ENCODE results near the gene PPRC1.

The PPRC1 gene

DNA sequence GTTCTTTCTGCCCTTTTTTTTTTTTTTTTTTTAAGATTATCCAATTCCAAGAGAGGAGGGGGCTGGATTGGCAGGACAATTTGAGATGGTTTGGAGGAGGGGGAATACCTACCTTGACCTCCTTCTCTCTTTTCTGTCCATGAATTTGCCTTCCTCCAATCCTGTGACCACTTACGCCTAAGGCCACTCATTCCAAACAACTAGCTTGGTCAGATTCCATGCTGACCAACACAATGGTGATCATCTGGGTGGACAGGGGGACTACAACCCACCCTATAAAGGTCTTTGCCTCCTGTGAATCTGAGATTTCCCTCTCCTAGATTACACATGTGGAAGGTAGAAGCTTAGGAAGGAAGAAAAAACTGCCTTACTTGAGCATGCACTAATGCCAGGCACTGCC is 10.4 kb upstream of the PPRC1 start:
- Histone ChIP-seq H3K27ac (replicated peaks) (no peak overlapping the region), H3K4me3 (replicated peaks; ENCODE audit: insufficient read depth, low read length) (no peak overlapping the region), H3K27me3 (ENCODE audit: insufficient read depth, poor library complexity, severe bottlenecking) (no peaks in the 10 kb centered on the region)
- no peak for TF ChIP-seq SPI1 (IDR thresholded peaks at IDR 0.05; ENCODE audit: borderline replicate concordance, low read depth)
- no peak for TF ChIP-seq REST (IDR thresholded peaks at IDR 0.05; ENCODE audit: insufficient replicate concordance, low read depth)
- no peak for TF ChIP-seq GABPA (IDR thresholded peaks at IDR 0.05; ENCODE audit: low read depth)
- no peak for TF ChIP-seq POLR2AphosphoS5 (IDR thresholded peaks at IDR 0.05; ENCODE audit: low read depth)
- TF ChIP-seq, protein P1, sequence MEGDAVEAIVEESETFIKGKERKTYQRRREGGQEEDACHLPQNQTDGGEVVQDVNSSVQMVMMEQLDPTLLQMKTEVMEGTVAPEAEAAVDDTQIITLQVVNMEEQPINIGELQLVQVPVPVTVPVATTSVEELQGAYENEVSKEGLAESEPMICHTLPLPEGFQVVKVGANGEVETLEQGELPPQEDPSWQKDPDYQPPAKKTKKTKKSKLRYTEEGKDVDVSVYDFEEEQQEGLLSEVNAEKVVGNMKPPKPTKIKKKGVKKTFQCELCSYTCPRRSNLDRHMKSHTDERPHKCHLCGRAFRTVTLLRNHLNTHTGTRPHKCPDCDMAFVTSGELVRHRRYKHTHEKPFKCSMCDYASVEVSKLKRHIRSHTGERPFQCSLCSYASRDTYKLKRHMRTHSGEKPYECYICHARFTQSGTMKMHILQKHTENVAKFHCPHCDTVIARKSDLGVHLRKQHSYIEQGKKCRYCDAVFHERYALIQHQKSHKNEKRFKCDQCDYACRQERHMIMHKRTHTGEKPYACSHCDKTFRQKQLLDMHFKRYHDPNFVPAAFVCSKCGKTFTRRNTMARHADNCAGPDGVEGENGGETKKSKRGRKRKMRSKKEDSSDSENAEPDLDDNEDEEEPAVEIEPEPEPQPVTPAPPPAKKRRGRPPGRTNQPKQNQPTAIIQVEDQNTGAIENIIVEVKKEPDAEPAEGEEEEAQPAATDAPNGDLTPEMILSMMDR (IDR thresholded peaks at IDR 0.05; ENCODE audit: insufficient read depth, low read length) = no peak
- no peak for DNase-seq (ENCODE audit: low read depth in 1 of 2, low spot score in 1 of 2)

DNA sequence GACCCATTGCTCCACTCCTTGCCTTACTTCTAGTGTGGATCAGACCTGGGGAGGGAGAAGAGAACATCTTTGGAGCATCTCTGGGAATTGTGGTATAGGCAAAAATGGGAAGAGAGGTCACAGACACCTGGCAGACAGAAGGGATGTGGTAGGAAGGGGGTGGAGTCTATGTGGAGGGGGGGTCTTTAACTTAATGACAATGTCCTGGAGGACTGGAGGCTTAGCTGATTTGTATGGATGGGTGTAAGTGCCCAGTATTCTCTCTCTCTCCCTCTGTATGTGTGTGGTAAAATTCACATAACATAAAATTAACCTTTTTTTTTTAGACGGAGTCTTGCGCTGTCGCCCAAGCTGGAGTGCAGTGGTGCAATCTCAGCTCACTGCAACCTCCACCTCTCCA is 9.6 kb upstream of the PPRC1 start:
- no peak overlapping the region for H3K27ac ChIP-seq (replicated peaks)
- DNase-seq (ENCODE audit: low read depth in 1 of 2, low spot score in 1 of 2) = no peak
- no peak overlapping the region for H3K4me3 ChIP-seq (replicated peaks; ENCODE audit: insufficient read depth, low read length)
- TF ChIP-seq POLR2AphosphoS5 (IDR thresholded peaks at IDR 0.05; ENCODE audit: low read depth) (no peak), REST (IDR thresholded peaks at IDR 0.05; ENCODE audit: insufficient replicate concordance, low read depth) (no peak), GABPA (IDR thresholded peaks at IDR 0.05; ENCODE audit: low read depth) (no peak), SPI1 (IDR thresholded peaks at IDR 0.05; ENCODE audit: borderline replicate concordance, low read depth) (no peak)
- TF ChIP-seq, protein P1 (IDR thresholded peaks at IDR 0.05; ENCODE audit: insufficient read depth, low read length) = no peak
- H3K27me3 ChIP-seq (ENCODE audit: insufficient read depth, poor library complexity, severe bottlenecking) = no peaks in the 10 kb centered on the region

GRCh38 chr10:102131286-102132170 is 1.3 kb upstream of the PPRC1 start:
- TF ChIP-seq, protein P1 (IDR thresholded peaks at IDR 0.05; ENCODE audit: insufficient read depth, low read length) = no peak
- TF ChIP-seq REST (IDR thresholded peaks at IDR 0.05; ENCODE audit: insufficient replicate concordance, low read depth) (no peak), SPI1 (IDR thresholded peaks at IDR 0.05; ENCODE audit: borderline replicate concordance, low read depth) (no peak), POLR2AphosphoS5 (IDR thresholded peaks at IDR 0.05; ENCODE audit: low read depth) (no peak), GABPA (IDR thresholded peaks at IDR 0.05; ENCODE audit: low read depth) (no peak)
- DNase-seq (ENCODE audit: low read depth in 1 of 2, low spot score in 1 of 2) = no peak
- Histone ChIP-seq H3K27ac (replicated peaks) (peak overlapping the region; percentile 96), H3K27me3 (ENCODE audit: insufficient read depth, poor library complexity, severe bottlenecking) (no peaks in the 10 kb centered on the region), H3K4me3 (replicated peaks; ENCODE audit: insufficient read depth, low read length) (no peak overlapping the region)
